Measurements from ENCODE around the gene TSPAN15.
"Not testable (repeated sequence)": the region's sequence is repeated elsewhere in the genome, so short reads cannot be mapped to it uniquely, and the experiment has no call there.

The TSPAN15 gene

DNA sequence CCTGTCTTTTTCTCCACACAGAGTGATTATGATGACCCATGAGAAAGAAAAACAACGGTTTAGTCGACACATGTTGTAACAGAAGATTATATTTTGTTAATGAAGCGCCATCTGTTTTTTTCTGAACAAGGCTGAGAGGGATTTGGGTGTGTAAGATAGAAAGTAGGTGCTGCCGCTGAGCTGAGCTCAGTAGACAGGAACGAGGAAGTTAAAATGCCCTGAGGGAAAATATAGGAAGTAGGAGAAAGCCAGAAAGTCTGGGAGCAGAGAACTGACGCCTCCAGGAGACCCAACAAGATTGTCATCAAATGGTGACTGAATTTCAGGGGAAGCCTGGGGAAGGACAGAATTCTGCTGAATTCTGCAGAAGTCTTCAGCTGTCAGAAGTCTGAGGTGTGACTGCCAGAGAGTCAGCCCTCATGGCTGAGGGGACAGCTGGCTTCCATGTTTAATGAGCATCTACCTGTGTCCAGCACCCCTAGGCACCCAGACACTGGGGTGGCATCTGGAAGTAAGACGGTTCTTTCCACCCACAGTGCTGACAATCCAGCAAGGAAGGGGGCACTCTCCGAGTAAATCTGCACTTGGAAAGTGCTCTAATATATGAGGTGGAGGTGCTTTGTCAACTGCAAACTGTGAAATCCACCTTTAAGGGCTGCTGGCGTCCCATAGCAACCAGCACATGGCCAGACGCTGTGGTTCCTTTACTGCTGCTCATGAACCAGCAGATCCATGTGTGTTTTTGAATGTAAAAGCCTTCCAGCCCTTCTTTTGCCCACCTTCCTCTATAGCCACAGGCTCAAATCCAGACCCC is 12.5 kb upstream of the TSPAN15 start:
- DNase-seq: peak; percentile 53
- in situ Hi-C loops (cut with MboI; ENCODE audit: low pct_unique_long_range_greater_than_20kb, low sequenced_read_pairs): loop anchor here (10.0 kb wide), 1 partner anchor 66 kb away; no protein-coding TSS in a partner anchor

DNA sequence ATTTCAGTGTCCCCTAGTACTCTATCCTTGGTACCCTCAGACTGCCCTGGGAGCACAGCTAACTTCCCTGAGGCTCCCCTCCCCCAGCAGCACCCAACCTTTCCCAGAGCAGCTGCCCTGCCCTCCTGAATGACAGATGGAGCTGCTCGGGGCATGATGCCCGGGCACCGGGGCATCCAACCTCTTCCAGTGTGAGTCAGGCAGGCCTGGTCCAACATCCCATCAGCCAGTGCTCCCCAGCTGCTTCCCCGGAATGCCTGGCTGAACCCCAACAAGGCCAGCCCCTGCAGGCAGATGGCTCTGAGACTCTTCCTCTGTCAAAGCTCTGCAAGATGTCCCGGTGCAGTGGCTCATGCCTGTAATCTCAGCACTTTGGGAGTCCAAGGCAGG is 11.9 kb upstream of the TSPAN15 start:
- in situ Hi-C loops (cut with MboI; ENCODE audit: low pct_unique_long_range_greater_than_20kb, low sequenced_read_pairs): loop anchor here (10.0 kb wide), 1 partner anchor 65 kb away; no protein-coding TSS in a partner anchor
- DNase-seq: no peak

DNA sequence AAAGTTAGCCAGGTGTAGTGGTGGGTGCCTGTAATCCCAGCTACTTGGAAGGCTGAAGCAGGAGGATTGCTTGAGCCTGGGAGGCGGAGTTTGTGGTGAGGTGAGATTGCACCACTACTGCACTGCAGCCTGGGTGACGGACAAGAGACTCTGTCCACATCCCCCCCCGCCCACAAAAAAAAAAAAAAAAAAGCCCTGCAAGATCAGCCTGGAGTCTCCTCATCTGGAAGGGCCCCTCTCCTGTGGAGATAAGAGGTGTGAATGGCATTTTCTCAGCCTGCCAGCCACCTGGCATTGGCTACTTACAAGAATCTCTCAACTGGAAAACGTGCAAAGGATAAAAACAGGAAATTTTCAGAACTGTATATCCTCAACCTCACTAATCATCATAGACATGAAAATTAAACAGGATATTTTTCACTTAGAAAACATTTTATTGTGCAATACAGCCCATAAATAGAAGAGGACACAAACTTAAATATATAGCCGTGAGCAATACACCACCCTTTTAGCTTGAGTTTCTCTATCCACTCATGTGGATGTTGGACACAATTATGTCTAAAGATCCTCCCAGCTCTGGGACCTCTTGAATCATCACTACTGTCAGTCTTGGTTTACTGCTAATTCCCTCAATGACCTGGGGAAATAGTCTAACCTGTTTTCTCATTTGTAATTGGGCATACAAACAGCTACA is 11.3 kb upstream of the TSPAN15 start:
- in situ Hi-C loops (cut with MboI; ENCODE audit: low pct_unique_long_range_greater_than_20kb, low sequenced_read_pairs): loop anchor here (10.0 kb wide), 1 partner anchor 65 kb away; no protein-coding TSS in a partner anchor
- DNase-seq: peak; percentile 86

DNA sequence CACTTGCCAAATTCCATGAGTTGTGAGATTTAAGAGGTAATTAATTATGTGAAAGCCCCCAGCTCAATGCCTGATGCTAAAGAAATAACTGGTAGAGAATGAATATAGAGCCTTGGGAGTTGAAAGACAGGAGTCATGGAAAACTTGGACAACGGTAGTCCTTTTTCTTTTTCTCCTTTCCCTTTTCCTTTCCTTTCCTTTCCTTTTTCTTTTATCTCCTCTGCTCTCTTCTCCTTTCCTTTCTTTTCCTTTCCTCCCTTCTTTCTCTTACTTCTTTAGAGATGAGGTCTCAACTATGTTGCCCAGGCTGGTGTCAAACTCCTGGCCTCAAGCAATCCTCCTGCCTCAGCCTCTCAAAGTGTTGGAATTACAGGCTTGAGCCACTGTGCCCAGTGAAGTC is 7.9 kb upstream of the TSPAN15 start:
- in situ Hi-C loops (cut with MboI; ENCODE audit: low pct_unique_long_range_greater_than_20kb, low sequenced_read_pairs): no loop called here
- no peak for DNase-seq

DNA sequence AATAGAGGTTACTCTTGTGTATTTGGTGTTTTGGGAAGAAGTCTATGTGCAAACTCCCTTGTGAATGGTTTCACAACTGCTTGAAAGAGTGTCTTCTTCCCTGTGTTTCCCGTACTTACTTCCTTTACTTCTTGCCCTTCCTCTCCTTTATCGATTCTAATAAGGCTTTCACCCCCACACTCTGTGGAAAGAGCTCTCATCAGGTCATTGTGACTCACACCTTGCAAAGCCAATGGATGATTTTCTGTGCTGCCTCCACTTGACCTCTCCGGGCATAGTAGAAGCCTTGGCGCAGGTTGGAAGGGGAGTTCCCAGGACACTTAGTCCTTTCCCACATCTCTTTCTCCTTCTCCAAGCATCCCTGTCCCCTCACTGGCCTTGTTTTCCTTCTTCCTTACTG is 6.2 kb upstream of the TSPAN15 start:
- DNase-seq: no peak

DNA sequence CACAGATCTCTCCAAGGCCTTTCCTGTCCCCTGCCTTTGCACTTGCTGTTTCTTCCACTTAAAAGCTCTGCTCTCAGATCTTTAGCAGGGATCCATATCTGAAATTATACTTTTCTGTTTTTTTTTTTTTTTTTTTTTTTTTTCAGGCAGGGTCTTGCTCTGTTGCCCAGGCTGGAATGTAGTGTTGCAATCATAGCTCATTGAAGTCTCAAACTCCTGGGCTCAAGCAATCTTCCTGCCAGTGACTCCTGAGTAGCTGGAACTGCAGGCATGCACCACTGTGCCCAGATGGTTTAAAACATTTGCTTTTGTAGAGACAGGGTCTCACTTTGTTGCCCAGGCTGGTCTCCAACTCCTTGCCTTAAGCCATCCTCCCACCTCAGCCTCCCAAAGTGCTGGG is 5.0 kb upstream of the TSPAN15 start:
- in situ Hi-C loops (cut with MboI; ENCODE audit: low pct_unique_long_range_greater_than_20kb, low sequenced_read_pairs): no loop called here
- no peak for DNase-seq

More for the DNA sequence above, 6.2 kb upstream of the TSPAN15 start:
- in situ Hi-C loops (cut with MboI; ENCODE audit: low pct_unique_long_range_greater_than_20kb, low sequenced_read_pairs): no loop called here

DNA sequence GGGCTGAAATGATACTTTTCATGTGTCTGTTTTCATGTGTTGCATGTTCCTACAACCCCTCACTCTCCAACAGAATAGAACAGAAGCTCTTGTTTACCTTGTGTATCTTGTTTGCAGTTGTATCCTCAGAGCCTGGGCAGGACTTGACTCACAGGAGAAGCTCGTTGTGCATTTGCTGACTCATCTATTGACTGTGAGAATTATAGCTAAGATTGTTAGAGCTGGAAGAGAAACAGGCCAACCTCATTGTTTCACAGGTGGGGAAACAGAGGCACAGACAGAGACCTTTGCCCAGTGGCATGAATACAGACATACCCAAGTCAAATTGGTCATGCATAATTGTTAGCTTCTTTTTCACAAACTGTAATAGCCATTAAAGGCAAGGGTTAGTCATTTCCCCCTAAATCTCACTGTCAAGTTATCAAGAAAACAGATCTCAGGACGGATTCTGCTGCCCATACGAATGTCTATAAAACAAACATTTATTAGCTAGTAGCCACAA is 4.6 kb upstream of the TSPAN15 start:
- DNase-seq: no peak
- in situ Hi-C loops (cut with MboI; ENCODE audit: low pct_unique_long_range_greater_than_20kb, low sequenced_read_pairs): no loop called here

DNA sequence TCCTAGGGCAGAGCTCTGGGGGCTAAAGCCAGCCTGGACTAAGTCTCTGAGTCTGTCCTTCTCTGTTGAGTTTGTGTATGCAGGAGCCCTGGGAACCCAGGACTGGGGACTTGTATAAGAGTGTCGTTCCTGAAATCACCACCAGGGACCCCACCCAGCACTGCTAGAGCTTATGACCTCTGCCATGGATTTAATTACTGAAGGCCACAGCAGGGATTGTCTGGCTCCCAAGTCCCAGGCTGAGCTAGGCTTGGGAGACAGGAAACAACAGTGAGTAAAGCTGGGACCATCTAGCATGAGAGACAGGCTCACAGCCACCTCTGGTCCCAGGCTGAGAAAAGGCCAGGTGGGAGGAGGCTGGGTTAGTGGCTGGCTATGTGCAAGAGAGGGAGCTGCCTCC is 1.4 kb upstream of the TSPAN15 start:
- peak; percentile 86 for DNase-seq
- in situ Hi-C loops (cut with MboI; ENCODE audit: low pct_unique_long_range_greater_than_20kb, low sequenced_read_pairs): no loop called here

DNA sequence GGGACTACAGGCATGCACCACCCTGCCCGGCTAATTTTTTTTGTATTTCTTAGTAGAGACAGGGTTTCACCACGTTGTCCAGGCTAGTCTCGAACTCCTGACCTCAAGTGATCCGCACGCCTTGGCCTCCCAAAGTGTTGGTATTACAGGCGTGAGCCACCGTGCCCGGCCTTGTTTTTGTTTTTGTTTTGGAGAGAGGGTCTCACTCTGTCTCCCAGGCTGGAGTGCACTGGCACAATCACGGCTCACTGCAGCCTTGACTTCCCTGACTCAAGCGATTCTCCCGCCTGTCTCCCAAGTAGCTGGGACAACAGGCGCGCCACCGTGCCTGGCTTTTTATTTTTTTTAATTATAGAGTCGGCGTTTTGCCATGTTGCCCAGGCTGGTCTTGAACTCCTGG is 870 bp upstream of the TSPAN15 start:
- DNase-seq; in situ Hi-C loops (cut with MboI; ENCODE audit: low pct_unique_long_range_greater_than_20kb, low sequenced_read_pairs): not testable (repeated sequence)

DNA sequence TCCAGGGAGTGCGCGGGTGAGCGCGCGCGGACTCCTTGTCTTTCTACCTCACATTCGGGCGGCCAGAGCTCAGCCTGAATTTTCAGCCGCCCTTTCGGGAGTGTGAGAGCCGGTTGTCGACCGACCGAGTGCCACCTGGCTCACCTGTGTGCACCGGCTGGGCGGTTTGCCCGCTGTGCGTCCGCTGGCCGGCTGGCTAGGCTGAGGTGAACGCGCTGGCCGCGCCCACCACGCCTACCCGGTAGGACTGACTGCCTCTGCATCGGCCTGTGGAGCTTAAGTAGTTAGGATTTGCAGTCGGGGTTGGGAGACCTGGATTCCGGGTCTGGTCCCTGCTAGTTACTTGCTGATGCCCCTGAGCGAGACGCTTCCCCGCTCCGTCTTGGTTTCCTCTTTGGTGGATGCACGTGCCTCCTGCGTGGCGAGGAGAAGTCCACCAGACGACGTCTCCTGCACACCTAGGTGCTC is 553 bp downstream of the TSPAN15 start:
- no peak for DNase-seq
- in situ Hi-C loops (cut with MboI; ENCODE audit: low pct_unique_long_range_greater_than_20kb, low sequenced_read_pairs): no loop called here

DNA sequence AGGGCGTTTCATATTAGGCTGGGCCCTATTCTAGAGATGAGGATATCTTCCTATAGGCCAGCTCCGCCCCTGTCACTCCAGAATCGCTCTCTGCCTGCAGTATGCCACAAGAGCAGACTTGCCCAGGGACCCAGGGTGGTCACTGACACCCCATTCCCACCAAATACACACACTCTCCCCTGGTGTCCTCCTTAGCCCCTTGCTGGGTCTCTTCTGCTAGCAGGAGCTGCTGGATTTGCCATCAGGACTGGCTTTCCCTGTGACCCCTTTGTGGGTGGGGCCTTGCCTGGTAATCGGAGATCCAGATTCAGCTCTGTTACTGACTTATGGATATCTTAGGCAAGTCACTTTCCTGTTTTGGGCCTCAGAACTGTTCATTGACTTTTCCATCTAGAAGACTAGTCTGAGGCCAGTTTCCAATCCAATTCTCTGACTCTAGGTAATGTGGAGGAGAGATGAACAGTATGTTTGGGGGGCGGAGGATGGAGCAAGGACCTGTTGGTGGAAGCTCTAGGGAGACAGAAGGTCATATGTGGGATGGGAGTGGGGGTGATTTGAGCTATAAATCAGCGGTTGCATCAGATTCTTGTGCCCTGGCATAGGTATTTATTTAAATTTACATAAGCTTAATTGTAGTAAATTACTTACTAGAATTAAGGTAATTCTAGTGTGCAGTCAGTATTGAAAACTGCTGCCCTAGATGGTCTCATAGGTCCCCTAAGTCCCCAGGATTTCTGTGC is 1.6 kb downstream of the TSPAN15 start:
- no peak for DNase-seq
- in situ Hi-C loops (cut with MboI; ENCODE audit: low pct_unique_long_range_greater_than_20kb, low sequenced_read_pairs): no loop called here

DNA sequence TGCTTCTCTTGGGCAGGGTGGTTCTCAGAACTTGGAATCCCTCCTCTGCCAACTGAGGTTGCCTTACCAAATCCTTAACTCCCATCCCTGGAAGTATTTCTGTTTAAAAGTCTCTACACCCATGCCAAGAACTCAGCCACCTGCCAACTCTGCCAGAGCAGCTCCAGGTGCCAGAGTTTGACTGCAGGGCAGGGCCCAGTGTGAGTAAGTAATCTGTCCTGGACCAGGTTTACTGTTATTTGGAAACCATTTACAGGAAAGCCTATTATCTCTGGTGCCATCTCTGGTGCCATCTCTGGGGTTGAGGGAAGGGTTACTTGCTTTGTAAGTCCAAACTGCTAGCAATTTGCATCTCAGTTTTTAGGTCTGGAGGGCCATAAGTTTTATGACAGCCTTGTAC is 2.5 kb downstream of the TSPAN15 start:
- no peak for DNase-seq
- in situ Hi-C loops (cut with MboI; ENCODE audit: low pct_unique_long_range_greater_than_20kb, low sequenced_read_pairs): no loop called here

DNA sequence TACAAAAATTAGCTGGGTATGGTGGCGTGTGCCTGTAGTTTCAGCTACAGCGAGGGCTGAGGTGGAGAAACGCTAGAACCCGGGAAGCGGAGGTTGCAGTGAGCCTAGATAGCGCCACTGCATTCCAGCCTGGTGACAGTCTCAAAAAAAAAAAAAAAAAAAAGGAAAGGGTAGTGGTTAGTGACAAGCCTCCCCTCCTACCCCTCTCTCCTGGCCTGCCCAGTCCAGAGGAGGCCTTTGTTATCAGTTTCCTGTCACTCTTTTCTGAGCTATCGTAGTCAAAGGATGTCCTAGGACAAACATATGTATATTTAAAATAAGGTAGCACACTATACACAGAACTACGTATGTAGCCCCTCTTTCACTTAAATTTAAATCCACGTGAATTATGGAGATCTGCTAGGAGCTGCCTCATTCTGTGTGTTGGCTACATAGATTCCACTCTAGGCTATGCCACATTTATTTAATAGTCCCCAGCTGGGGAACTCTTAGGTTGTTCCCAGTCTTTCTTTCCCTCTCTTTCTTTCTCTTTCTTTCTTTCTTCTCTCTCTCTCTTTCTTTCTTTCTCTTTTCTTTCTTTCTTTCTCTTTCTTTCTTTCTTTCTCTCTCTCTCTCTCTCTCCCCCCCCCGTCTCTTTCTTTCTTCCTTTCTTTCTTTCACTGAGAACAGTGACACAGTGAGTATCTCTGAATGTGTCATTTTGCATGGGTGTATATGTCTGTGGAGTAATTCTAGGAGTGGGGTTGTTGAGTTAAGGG is 3.9 kb downstream of the TSPAN15 start:
- peak; percentile 45 for DNase-seq
- in situ Hi-C loops (cut with MboI; ENCODE audit: low pct_unique_long_range_greater_than_20kb, low sequenced_read_pairs): no loop called here

DNA sequence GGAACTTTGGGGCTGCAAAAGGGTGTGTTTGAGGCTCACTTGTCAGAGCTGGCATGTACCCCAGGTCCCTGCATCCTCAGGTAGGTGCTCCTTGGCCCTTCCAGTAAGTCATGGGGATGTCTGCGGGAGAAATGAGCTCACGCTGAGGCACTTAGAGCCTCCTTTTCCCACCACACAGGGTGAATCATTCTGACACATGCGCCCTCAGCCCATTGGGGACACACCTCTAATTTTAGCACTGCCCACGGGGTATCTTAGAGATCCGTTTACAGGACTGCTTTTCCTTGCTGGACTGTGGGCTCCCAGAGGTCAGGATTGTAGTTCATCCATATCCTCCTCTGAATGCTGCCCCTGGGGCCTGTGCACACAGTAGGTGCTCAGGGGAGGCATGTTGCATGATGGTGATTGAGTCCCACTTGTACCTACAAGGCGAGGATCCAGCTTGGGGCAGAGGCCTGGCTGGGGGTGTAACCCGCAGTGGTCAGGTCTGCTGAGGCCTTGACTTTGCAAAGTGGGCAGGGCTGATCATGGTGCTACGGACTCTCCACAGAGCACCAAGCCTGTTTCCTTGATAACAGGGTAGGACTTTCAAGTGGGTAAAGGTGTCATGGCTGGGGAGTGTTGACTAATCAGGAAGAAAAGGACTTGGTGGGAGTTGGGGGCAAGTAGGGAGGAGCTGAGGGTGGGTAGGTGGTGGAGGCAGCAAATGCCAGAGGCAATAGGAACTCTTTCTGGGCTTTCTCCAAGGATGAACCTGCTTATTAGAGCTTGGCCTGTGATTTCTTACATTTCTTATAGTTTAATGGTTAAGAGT is 5.8 kb downstream of the TSPAN15 start:
- in situ Hi-C loops (cut with MboI; ENCODE audit: low pct_unique_long_range_greater_than_20kb, low sequenced_read_pairs): no loop called here

DNA sequence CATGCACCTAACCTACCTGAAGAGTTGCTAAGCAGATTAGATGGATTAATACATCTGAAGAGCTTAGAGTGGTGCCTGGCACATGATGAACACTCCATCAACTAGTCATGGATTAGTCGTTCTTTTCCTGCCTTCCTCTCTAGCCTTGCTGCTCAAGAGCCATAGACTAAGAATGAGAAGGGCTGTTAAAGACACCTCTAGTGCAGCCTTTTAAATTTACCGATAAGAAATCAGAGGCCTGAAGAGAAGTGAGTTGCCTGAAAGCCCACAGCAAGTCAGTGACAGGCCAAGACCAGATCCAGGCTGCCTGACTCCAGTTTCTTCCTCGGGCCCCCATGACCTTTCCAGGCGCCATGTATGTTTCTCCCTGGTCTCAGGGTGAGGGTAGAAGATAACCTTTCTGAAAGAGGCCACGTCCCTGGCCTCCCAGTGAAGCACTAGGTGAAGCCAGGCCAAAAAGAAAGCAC is 6.5 kb downstream of the TSPAN15 start:
- in situ Hi-C loops (cut with MboI; ENCODE audit: low pct_unique_long_range_greater_than_20kb, low sequenced_read_pairs): no loop called here
- no peak for DNase-seq

More for the DNA sequence above, 5.8 kb downstream of the TSPAN15 start:
- no peak for DNase-seq

DNA sequence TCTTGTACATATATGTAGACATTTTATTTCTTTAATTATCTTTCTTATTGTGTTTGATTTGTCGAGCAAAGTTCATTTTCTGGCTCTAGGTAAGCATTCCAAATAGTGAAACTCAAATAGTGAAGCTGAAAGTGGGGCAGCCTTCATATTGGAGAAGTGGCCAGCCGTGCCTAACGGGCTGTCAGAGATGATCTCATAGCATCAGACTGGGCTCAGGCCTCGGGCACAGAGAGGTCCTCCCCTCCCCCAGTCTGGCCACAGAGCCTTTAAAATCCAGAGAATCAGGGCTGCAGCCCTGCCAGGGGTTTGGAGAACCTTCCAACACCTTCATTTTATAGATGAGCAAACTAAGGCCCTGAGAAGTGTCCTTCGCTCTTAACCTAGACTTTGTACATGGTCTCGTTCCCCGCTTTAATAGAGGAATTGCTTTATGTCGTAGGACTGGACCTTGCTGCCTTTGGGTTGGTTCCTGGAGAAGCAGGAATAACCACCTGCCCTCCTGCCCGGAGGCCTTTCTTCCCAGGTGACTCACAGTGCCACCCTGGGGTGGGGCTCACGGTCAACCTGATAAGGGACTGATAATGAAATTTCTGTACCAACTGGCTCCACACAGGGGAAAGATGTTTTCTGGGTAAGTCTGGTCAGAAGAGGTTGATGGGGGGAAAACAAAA is 7.3 kb downstream of the TSPAN15 start:
- no peak for DNase-seq
- in situ Hi-C loops (cut with MboI; ENCODE audit: low pct_unique_long_range_greater_than_20kb, low sequenced_read_pairs): no loop called here

DNA sequence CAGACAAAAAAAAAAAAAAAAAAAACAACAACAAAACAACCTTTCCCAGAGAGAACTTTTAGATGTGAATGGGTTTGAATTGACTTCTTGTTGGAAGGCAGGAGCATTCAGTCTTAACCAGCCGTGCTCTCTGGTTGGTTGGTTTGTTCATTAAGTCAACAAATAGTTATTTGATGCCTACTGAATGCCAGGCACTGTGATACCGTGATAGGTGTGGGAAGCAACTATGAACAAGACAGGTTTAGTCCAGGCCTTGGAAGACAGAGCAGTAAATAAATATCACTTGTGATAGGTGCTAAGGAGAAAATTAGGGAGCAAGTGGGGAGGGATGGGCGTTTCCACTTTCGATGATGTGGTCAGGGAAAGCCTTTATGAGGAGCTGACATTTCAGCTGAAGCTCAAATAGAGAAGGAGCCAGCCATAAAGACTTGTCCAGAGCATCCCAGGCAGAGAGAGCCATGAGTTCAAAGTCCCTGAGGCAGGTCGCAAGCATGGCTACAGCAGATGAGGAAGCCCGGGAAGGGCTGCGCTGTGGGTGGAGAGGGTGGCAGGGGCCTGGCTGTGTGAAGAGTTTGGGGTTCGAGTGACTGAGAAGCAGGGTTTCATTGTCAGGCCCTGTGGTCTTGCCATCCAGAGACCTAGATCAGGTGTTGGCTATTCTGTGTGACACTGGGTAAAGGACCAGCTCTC is 8.0 kb downstream of the TSPAN15 start:
- DNase-seq: no peak
- in situ Hi-C loops (cut with MboI; ENCODE audit: low pct_unique_long_range_greater_than_20kb, low sequenced_read_pairs): no loop called here

All from KBM-7 (cell line).